CD14-positive monocyte (primary cell): ENCODE measurements around the gene ERCC3. TPM values are rescaled to one million over a fixed set of nuclear protein-coding genes. Genes with fewer than 3 reads are reported as not detected.

Source experiments
- DNase-seq, 3 donors: peaks; one replicate each; pipeline ENCODE4 v3.0.0-alpha.2; 2011 to 2022
- H2AFZ ChIP-seq: 2 replicates; pipeline ENCODE4 v1.6.0; 2012; ENCODE audit warnings: mild to moderate bottlenecking, low read depth, low read length, inconsistent platforms; ENCODE audit not compliant: insufficient read depth, poor library complexity, severe bottlenecking
- H3K27ac ChIP-seq, 2 donors: 1 replicate in 1 of 2; 2 replicates in 1 of 2; pipeline ENCODE4 v1.5.1; 2012 to 2013; ENCODE audit warnings: low read length in 2 of 2, control low read depth in 1 of 2, inconsistent platforms in 1 of 2, low read depth in 1 of 2, mild to moderate bottlenecking in 1 of 2
- H3K27me3 ChIP-seq, 2 donors: one replicate each; pipeline versions ENCODE4 v1.6.0 to v1.6.1; 2011 to 2013; ENCODE audit warnings: low read length in 2 of 2; ENCODE audit not compliant: control insufficient read depth in 2 of 2, insufficient read depth in 2 of 2
- H3K36me3 ChIP-seq, 2 donors: replicated peaks in 1 of 2; 1 replicate in 1 of 2; 2 replicates in 1 of 2; pipeline versions ENCODE4 v1.5.1 to v1.6.1; 2012 to 2013; ENCODE audit warnings: low read length in 2 of 2, control low read depth in 1 of 2, inconsistent platforms in 1 of 2, mild to moderate bottlenecking in 1 of 2; ENCODE audit not compliant: insufficient read depth in 2 of 2, control insufficient read depth in 1 of 2
- H3K4me1 ChIP-seq, 2 donors: 1 replicate in 1 of 2; 2 replicates in 1 of 2; pipeline versions ENCODE4 v1.5.1 to v1.6.1; 2012 to 2013; ENCODE audit warnings: low read length in 2 of 2, control low read depth in 1 of 2, inconsistent platforms in 1 of 2, mild to moderate bottlenecking in 1 of 2, moderate library complexity in 1 of 2; ENCODE audit not compliant: insufficient read depth in 2 of 2, control insufficient read depth in 1 of 2
- H3K4me2 ChIP-seq: replicated peaks from 2 replicates; pipeline ENCODE3; 2012; ENCODE audit warnings: low read length, moderate library complexity, mild to moderate bottlenecking; ENCODE audit not compliant: poor library complexity, severe bottlenecking; ENCODE audit errors: extremely low read depth
- H3K4me3 ChIP-seq, 3 experiments: fragments of 200-600 bp in 1 of 3; sonication (generic) in 1 of 3; replicated peaks in 1 of 3; 1 replicate in 2 of 3; 2 replicates in 1 of 3; pipeline ENCODE4 v1.5.1; 2011 to 2013; ENCODE audit warnings: low read length in 3 of 3, mild to moderate bottlenecking in 3 of 3, control low read depth in 2 of 3, low read depth in 2 of 3, inconsistent platforms in 1 of 3, moderate library complexity in 1 of 3
- H3K79me2 ChIP-seq: 2 replicates; pipeline ENCODE4 v1.6.0; 2012; ENCODE audit warnings: mild to moderate bottlenecking, control low read depth, inconsistent platforms, low read length, moderate library complexity; ENCODE audit not compliant: insufficient read depth
- H3K9ac ChIP-seq: 2 replicates; pipeline ENCODE4 v1.6.0; 2017; ENCODE audit warnings: low read length, mild to moderate bottlenecking; ENCODE audit not compliant: insufficient read depth, poor library complexity, severe bottlenecking
- H3K9me3 ChIP-seq, 2 donors: replicated peaks in 1 of 2; 1 replicate in 1 of 2; 2 replicates in 1 of 2; pipeline versions ENCODE4 v1.5.1 to v1.6.1; 2012 to 2013; ENCODE audit warnings: low read length in 2 of 2, control low read depth in 1 of 2; ENCODE audit not compliant: control insufficient read depth in 1 of 2, insufficient read depth in 1 of 2
- H4K20me1 ChIP-seq: 2 replicates; pipeline ENCODE4 v1.6.0; 2012; ENCODE audit warnings: mild to moderate bottlenecking, low read length, control low read depth, moderate library complexity; ENCODE audit not compliant: insufficient read depth
- H3K27ac Mint-ChIP-seq, 7 donors: one replicate each; pipeline ENCODE4 v1.8.0; 2020; ENCODE audit warnings: mild to moderate bottlenecking in 7 of 7, mixed read lengths in 7 of 7, moderate library complexity in 6 of 7, inconsistent platforms in 2 of 7
- H3K27me3 Mint-ChIP-seq, 3 donors: one replicate each; pipeline ENCODE4 v1.8.0; 2021 to 2022; ENCODE audit warnings: low read depth in 3 of 3, mild to moderate bottlenecking in 3 of 3, mixed read lengths in 3 of 3, moderate library complexity in 3 of 3, inconsistent platforms in 1 of 3
- H3K36me3 Mint-ChIP-seq, 2 donors: one replicate each; pipeline ENCODE4 v1.8.0; 2020; ENCODE audit warnings: mixed read lengths in 2 of 2, inconsistent platforms in 1 of 2, mild to moderate bottlenecking in 1 of 2
- H3K4me1 Mint-ChIP-seq: one replicate; pipeline ENCODE4 v1.8.0; 2020; ENCODE audit warnings: mild to moderate bottlenecking, mixed read lengths
- H3K4me3 Mint-ChIP-seq, 2 donors: one replicate each; pipeline ENCODE4 v1.8.0; 2020; ENCODE audit warnings: mild to moderate bottlenecking in 2 of 2, mixed read lengths in 2 of 2, moderate library complexity in 1 of 2
- H3K9me3 Mint-ChIP-seq, 7 donors: one replicate each; pipeline ENCODE4 v1.8.0; 2020 to 2022; ENCODE audit warnings: mixed read lengths in 7 of 7, mild to moderate bottlenecking in 6 of 7, moderate library complexity in 6 of 7, inconsistent platforms in 2 of 7
- WGBS: methylation state at CpG from one replicate; pipeline ENCODE4 v1.1.5; 2013; ENCODE audit warnings: missing lambda C conversion rate; ENCODE audit not compliant: insufficient coverage; 5-methylcytosine and 5-hydroxymethylcytosine counted together
- intact Hi-C, 2 donors: fragments of 100-400 bp; cut with micrococcal nuclease; formaldehyde crosslinking; loops; one replicate each; pipeline versions ENCODE4 v1.15.0 to v1.15.1; 2023
- polyA plus RNA-seq, 3 donors: library from polyadenylated mRNA; depleted of rRNA in 1 of 3; unstranded in 2 of 3; stranded (reverse) in 1 of 3; fragments of 300-500 nt in 2 of 3; fragments of >200 nt in 1 of 3; fragmentation: Illumina TruSeq in 2 of 3; gene quantifications; 1 replicate in 2 of 3; 2 replicates in 1 of 3; pipeline ENCODE4 v1.2.3, GENCODE V29; 2012 to 2021
- TF ChIP-seq, protein P1 (sequence below): fragments of 200-600 bp; IDR thresholded peaks from one replicate; pipeline ENCODE4 v1.8.0; 2022; ENCODE audit warnings: antibody characterized with exemption, mild to moderate bottlenecking

Gene ERCC3
- polyA plus RNA-seq, 3 donors, result 13.2 to 49.7 (median 16.9) TPM

DNA sequence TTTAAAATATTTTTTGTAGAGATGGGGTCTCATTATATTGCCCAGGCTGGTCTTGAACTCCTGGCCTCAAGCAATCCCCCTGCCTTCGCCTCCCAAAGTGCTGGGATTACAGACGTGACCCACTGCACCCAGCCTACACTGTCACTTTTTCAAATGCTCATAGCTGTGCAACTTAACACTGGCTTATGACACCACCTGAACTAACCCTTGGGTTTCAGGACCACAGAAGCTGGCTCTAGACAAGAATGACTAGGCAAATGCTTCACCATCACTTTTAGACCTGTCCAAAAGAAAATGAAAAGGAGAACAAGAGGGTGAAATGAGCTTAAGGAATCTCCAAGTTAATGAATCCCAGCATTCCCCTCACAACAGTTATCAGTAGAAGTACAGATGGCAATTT is 13.3 kb downstream of the ERCC3 start:
- peaks cover 15% of the 10 kb centered on the region for H3K4me1 Mint-ChIP-seq

DNA sequence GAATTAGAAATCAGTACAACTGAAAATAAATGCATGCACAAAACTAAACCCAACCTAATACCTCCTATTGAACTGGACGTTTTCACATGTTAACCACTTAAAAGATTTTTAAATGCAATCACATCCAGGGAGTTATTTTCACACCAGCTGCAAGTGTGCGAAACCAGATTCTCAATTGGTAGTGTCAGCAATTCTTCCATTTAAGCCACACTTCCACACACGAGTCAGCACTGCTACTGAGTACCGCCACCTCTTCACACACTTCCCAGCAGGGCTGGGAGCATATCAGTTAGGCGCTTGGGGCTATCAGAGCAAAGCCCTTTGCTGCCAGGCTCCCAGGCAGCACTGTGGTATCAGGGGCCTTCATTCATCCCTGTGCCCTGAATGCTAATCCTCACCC is 14.2 kb downstream of the ERCC3 start:
- H3K27me3 ChIP-seq, result no peaks in the 10 kb centered on the region
- H3K4me3 ChIP-seq, result no peak overlapping the region
- Mint-ChIP-seq H3K27me3 (peaks cover 0 to 2% (median 0%) of the 10 kb centered on the region in 3 donors), H3K4me3 (no peak overlapping the region), H3K27ac (peak overlapping the region in 2 of 7 donors; percentile 43 to 51), H3K9me3 (peaks cover 0 to 8% (median 0%) of the 10 kb centered on the region in 7 donors), H3K4me1 (peaks cover 14% of the 10 kb centered on the region), H3K36me3 (peaks cover 88 to 99% of the 10 kb centered on the region in 2 donors)
- intact Hi-C loops, result no loop called here
- H3K79me2 ChIP-seq, result peaks cover 22% of the 10 kb centered on the region
- TF ChIP-seq, protein P1, sequence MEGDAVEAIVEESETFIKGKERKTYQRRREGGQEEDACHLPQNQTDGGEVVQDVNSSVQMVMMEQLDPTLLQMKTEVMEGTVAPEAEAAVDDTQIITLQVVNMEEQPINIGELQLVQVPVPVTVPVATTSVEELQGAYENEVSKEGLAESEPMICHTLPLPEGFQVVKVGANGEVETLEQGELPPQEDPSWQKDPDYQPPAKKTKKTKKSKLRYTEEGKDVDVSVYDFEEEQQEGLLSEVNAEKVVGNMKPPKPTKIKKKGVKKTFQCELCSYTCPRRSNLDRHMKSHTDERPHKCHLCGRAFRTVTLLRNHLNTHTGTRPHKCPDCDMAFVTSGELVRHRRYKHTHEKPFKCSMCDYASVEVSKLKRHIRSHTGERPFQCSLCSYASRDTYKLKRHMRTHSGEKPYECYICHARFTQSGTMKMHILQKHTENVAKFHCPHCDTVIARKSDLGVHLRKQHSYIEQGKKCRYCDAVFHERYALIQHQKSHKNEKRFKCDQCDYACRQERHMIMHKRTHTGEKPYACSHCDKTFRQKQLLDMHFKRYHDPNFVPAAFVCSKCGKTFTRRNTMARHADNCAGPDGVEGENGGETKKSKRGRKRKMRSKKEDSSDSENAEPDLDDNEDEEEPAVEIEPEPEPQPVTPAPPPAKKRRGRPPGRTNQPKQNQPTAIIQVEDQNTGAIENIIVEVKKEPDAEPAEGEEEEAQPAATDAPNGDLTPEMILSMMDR, result no peak
- H3K36me3 ChIP-seq, result peaks cover 77 to 99% of the 10 kb centered on the region in 2 donors
- H3K4me2 ChIP-seq, result no peak overlapping the region
- H3K27ac ChIP-seq, result peak overlapping the region in 1 of 2 donors; percentile 66
- no peak overlapping the region for H3K9ac ChIP-seq
- H3K4me1 ChIP-seq, result peaks cover 12 to 13% of the 10 kb centered on the region in 2 donors
- H3K9me3 ChIP-seq, result no peaks in the 10 kb centered on the region
- H2AFZ ChIP-seq, result no peak overlapping the region
- H4K20me1 ChIP-seq, result no peaks in the 10 kb centered on the region
- no peak for DNase-seq
- WGBS, result 88% methylated on average over 4 of the region's 5 CpGs

More for the DNA sequence above, 13.3 kb downstream of the ERCC3 start:
- no peak for DNase-seq
- Histone ChIP-seq H4K20me1 (no peaks in the 10 kb centered on the region), H3K9me3 (no peaks in the 10 kb centered on the region), H3K79me2 (peaks cover 23% of the 10 kb centered on the region), H2AFZ (no peak overlapping the region), H3K4me2 (no peak overlapping the region), H3K27me3 (no peaks in the 10 kb centered on the region), H3K27ac (no peak overlapping the region), H3K4me1 (peaks cover 12 to 13% of the 10 kb centered on the region in 2 donors), H3K9ac (no peak overlapping the region), H3K36me3 (peaks cover 75 to 99% of the 10 kb centered on the region in 2 donors), H3K4me3 (no peak overlapping the region)
- peaks cover 0 to 8% (median 0%) of the 10 kb centered on the region in 7 donors for H3K9me3 Mint-ChIP-seq
- no peak overlapping the region for H3K4me3 Mint-ChIP-seq
- peak overlapping the region in 2 of 7 donors; percentile 41 to 43 for H3K27ac Mint-ChIP-seq
- peaks cover 0 to 2% (median 0%) of the 10 kb centered on the region in 3 donors for H3K27me3 Mint-ChIP-seq
- 100% methylated on average over 2 of the region's 2 CpGs for WGBS
- peaks cover 82 to 99% of the 10 kb centered on the region in 2 donors for H3K36me3 Mint-ChIP-seq
- intact Hi-C loops, result no loop called here
- TF ChIP-seq, protein P1, result no peak
